GM12875 (cell line): ENCODE measurements around the gene ANKRD28.
"Not testable (repeated sequence)": the region's sequence is repeated elsewhere in the genome, so short reads cannot be mapped to it uniquely, and the experiment has no call there.

Experiments used
- H3K4me3 ChIP-seq: one replicate; pipeline ENCODE4 v1.5.1; 2011; ENCODE audit warnings: low read depth, low read length, control low read depth
- TF ChIP-seq, protein P1 (sequence below): IDR thresholded peaks from 2 replicates; pipeline ENCODE4 v1.5.1; 2011; ENCODE audit warnings: low read depth, mild to moderate bottlenecking, control low read depth, inconsistent platforms, low read length, moderate library complexity, borderline replicate concordance; ENCODE audit not compliant: insufficient read depth

The ANKRD28 gene

DNA sequence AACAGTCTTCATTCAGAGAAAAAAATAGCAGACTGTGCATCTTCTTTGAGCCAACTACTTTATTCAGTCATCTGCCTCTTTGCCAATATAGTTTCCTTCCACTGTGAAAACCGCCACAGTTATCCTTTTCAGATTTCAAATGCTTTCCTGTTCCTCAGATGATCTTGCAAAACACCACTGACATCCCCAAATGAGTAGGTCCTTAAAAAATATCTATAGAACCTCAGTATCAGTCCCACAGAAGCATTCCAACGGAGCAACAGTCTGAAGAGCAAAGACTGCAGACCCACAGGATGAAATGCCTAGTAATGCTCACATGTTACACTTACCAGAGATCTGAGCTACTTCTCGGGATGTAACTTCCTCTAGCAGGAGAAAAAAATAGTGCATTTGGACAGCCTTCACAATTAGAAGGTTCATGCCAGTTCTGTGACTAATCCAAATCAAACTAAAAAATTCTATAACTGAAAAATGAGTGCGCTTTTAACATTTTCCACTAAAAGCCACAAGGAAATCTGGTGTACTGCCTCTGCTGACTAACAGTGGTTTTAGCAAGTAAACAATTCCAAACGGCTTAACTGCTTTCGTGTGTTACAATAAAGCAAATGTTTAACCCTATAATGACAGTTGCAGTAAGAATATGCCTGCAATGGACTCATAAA lies at the start of gene ANKRD28:
Gene ANKRD28, minus strand, starts transcription at position 338 of the 662 bp plus-strand sequence. CDS start 1,458 bp downstream, outside the sequence.
- H3K4me3 ChIP-seq, result peak within 1 kb of the TSS; percentile 17
- TF ChIP-seq, protein P1, sequence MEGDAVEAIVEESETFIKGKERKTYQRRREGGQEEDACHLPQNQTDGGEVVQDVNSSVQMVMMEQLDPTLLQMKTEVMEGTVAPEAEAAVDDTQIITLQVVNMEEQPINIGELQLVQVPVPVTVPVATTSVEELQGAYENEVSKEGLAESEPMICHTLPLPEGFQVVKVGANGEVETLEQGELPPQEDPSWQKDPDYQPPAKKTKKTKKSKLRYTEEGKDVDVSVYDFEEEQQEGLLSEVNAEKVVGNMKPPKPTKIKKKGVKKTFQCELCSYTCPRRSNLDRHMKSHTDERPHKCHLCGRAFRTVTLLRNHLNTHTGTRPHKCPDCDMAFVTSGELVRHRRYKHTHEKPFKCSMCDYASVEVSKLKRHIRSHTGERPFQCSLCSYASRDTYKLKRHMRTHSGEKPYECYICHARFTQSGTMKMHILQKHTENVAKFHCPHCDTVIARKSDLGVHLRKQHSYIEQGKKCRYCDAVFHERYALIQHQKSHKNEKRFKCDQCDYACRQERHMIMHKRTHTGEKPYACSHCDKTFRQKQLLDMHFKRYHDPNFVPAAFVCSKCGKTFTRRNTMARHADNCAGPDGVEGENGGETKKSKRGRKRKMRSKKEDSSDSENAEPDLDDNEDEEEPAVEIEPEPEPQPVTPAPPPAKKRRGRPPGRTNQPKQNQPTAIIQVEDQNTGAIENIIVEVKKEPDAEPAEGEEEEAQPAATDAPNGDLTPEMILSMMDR, result peak; percentile 8; the same call in 1 of the 2 replicates

DNA sequence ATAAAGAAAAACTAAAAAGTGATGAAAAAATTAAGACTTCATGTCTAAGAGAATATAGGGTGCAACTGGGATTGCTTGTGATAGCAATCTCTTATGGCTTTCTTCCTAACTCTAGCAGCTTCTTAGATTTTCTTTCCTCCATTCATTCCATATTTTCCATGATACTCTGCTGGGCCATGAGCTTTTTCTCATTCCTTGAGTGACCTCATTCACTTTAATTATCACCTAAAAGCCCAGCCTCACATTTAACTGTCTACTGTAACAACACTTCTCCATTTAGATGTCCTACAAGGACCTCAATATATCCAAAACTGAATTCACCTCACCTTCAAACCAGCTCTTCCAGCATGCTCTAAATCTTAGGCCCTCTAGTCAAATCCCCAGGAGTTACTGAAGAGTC lies 49.5 kb upstream of the ANKRD28 start:
- TF ChIP-seq, protein P1, result no peak
- H3K4me3 ChIP-seq, result no peak overlapping the region

DNA sequence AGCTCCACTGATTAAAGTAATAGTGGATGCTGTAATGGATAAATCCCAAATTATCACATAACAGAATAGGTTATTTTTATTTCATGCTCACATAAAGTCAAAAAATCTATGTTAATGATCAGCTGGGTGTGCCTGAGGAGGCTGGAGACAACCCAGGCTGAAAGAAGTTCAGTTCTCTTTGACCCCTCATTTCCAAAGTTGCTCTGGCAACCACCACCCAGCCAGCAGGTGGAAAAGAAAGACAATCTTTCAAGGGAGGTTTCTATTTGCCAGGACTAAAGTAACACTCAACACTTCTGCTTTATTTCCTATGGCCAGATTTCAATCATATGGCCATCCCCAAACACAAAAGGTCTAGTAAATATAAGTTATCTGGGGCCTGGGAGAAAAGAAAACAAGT lies 48.8 kb upstream of the ANKRD28 start:
- TF ChIP-seq, protein P1, result no peak
- no peak overlapping the region for H3K4me3 ChIP-seq

DNA sequence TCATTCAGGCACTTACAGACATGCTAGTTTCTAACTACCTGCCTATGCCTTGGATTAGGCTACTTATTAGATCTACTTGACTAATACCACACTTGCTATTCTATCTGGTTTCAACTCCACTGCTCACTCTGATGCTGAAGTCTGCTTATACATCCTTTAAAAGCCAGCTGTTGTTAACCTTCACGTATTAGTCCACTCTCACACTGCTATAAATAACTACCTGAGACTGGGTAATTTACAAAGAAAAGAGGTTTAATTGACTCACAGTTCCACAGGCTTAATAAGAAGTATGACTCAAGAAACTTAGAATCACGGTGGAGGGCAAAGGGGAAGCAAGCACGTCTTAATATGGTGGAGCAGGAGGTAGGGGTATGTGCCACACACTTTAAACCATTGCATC lies 47.7 kb upstream of the ANKRD28 start:
- TF ChIP-seq, protein P1, result no peak
- H3K4me3 ChIP-seq, result no peak overlapping the region

DNA sequence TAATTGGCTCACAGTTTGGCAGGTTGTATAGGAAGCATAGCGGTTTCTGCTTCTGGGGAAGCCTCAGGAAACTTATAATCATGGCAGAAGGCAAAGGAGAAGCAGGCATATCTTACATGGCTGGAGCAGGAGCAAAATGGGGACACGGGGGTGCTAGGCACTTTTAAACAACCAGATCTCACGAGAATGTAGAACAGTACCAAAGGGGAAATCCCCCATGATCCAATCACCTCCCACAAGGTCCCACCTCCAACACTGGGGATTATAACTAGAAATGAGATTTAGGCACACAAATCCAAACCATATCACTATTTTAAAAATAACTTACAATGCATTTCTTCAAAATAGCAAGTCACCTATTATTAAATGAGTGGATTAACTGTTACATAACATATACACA lies 47.1 kb upstream of the ANKRD28 start:
- no peak overlapping the region for H3K4me3 ChIP-seq
- TF ChIP-seq, protein P1, result no peak

DNA sequence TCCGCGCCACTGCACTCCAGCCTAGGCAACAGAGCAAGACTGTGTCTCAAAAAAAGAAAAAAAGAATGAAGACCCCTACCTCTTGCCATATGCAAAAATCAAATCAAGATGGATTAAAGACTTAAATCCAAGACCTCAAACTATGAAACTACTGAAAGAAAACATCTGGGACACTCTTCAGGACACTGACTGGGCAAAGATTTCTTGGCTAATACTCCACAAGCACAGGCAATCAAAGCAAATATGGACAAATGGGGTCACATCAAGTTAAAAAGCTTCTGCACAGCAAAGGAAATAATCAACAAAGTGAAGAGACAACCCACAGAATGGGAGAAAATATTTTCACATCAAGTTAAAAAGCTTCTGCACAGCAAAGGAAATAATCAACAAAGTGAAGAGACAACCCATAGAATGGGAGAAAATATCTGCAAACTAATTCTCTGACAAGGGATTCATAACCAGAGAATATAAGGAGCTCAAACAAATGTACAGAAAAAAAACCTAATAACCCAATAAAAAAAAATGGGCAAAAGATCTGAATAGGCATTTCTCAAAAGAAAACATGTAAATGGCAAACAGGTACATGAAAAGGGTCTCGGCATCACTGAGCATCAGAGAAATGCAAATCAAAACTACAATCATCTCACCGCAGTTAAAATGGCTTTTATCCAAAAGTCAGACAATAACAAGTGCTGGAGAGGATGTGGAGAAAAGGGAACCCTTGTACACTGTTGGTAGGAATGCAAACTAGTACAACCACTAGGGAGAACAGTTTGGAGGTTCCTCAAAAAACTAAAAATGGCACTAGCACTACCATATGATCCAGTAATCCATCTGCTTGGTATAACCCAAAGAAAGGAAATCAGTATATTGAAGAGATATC lies 43.6 kb upstream of the ANKRD28 start:
- H3K4me3 ChIP-seq, result not testable (repeated sequence)

DNA sequence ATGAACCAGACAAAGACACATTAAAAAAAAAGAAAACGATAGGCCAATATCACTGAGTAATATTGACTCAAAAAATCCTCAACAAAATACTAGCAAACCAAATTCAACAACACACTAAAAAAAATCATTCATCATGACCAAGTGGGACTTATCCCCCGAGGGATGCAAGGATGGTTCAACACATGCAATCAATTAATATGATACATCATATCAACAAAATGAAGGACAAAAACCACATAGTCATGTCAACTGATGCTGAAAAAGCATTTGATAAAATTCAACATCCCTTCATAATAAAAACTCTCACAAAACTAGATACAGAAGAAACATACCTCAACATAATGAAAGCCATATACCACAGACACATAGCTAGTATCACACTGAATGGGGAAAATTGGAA lies 41.8 kb upstream of the ANKRD28 start:
- no peak overlapping the region for H3K4me3 ChIP-seq
- TF ChIP-seq, protein P1, result no peak
